ENCODE results near the gene SEC14L5.

Gene SEC14L5

DNA sequence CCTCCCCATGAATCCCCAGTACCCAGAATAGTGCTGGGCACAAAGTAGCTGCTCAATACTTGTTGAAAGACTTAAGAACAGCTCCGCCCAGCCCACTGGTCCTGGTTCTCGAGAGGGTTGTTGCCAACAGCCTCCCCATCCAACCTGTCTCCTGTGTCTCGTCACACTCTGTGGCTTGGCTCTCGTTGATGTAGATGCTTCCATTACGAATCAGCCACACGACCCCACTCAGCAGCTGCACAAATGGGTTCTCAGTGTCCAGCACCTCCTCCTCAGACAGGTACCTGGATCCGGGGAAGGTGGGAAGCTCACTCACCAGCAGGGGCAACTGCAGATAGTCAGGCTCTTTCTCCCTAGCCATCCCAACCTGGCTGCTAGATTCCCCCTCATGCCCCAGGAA is 73.5 kb downstream of the SEC14L5 start:
- Histone ChIP-seq H3K27me3 (replicated peaks; ENCODE audit: control insufficient read depth, insufficient read depth, low read length) (peaks cover 3% of the 10 kb centered on the region), H3K4me3 (ENCODE audit: low read length) (no peak overlapping the region), H3K9ac (ENCODE audit: low read length) (no peak overlapping the region), H3K9me3 (ENCODE audit: control insufficient read depth, low read length) (no peaks in the 10 kb centered on the region), H3K4me1 (ENCODE audit: control insufficient read depth, insufficient read depth, low read length) (peaks cover 12% of the 10 kb centered on the region), H3K36me3 (ENCODE audit: control insufficient read depth, insufficient read depth, low read length, severe bottlenecking) (no peaks in the 10 kb centered on the region)
- DNase-seq (ENCODE audit: low read depth): no peak

DNA sequence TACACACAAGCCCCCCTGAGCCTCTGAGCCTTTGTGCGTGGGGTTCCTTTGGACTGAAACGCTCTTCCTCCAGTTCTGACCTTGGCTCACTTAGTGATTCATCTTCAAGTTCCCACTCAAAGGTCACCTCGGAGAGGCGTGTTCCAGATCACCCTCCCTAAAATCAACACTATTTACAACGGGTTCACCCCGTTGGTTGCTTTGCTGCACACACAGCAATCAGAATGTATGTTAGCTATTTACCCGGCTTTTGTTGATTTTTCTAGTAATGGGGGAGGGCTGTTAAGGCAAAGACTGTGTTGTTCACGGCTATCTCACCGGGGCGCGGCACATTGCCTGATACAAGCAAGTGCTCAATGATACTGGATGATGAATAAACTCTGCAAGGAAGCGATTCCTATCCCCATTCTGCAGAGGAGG is 74.6 kb downstream of the SEC14L5 start:
- H3K4me1 ChIP-seq (ENCODE audit: control insufficient read depth, insufficient read depth, low read length): peaks cover 12% of the 10 kb centered on the region
- no peaks in the 10 kb centered on the region for H3K9me3 ChIP-seq (ENCODE audit: control insufficient read depth, low read length)
- H3K27me3 ChIP-seq (replicated peaks; ENCODE audit: control insufficient read depth, insufficient read depth, low read length): peaks cover 4% of the 10 kb centered on the region
- peak overlapping the region; percentile 91 for H3K4me3 ChIP-seq (ENCODE audit: low read length)
- H3K9ac ChIP-seq (ENCODE audit: low read length): peak overlapping the region; percentile 89
- H3K36me3 ChIP-seq (ENCODE audit: control insufficient read depth, insufficient read depth, low read length, severe bottlenecking): no peaks in the 10 kb centered on the region
- no peak for DNase-seq (ENCODE audit: low read depth)

DNA sequence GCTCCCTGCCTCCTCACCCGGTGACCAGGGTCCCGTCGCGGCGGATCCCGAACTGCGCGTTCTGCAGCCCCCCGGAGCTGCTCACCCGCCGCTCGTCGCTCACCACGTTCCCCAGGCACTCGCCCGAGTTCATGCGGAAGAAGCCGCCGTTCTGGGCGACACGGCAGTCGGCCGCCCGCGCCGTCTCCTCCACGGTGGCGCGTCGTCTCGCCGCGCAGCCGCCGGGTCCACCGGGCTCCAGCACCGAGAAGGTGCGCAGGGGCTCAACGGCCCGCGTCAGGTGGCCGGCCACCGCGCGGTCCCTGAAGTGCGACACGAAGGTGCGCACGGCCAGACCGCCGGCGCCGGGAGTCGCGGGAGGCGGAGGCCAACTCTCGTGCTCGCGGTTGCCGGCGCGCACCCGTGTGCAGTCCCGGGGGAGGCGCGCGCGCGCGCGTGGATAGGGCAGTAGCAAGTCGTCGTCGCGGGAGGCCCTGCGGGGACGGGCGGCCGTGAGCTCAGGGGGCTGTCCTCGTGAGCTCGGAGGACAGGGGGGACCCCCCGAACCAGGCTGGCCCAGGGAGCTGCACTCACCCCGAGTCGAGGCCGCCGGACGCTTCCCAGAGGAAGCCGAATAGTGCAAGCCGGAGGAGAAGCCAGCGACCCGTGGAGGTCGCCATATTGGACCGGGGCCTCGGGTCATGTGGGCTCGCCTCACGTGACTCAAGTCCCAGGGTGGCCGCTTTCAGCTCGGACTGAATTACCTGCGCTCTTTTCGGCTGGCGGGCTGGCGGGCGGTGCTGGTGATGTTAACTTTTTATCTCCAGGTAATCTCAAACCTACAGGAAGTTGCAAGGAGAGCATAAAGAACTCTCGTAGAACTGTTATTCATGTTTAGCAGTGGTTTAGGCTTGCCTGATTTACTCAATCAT is 75.4 kb downstream of the SEC14L5 start, which contains the start of gene NAGPA:
TSS of gene NAGPA (minus strand) at position 680 of the 911 bp plus-strand sequence. CDS start at position 659, 21 bp downstream.
- peak within 1 kb of the TSS; percentile 91 for H3K4me3 ChIP-seq (ENCODE audit: low read length)

DNA sequence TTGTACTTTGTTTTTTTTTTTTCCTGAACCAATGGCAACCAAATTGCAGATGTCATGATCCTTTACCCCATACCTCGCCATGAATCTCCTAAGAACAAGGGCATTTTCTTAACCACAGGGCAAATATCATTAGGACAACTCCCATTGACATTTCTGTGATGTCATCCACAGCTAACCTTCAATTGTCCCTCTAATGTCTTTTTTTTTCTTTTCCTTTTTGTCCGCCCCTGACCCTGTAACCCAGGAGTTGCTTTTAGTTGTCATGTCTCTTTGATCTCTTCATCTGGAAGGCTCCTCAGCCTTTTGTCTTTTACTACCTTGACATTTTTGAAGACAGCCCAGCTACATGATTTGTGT is 76.0 kb downstream of the SEC14L5 start:
- Histone ChIP-seq H3K9me3 (ENCODE audit: control insufficient read depth, low read length) (no peaks in the 10 kb centered on the region), H3K27me3 (replicated peaks; ENCODE audit: control insufficient read depth, insufficient read depth, low read length) (peaks cover 7% of the 10 kb centered on the region), H3K4me3 (ENCODE audit: low read length) (peak overlapping the region; percentile 91), H3K4me1 (ENCODE audit: control insufficient read depth, insufficient read depth, low read length) (peaks cover 12% of the 10 kb centered on the region), H3K9ac (ENCODE audit: low read length) (peak overlapping the region; percentile 89), H3K36me3 (ENCODE audit: control insufficient read depth, insufficient read depth, low read length, severe bottlenecking) (no peaks in the 10 kb centered on the region)
- no peak for DNase-seq (ENCODE audit: low read depth)

More for the DNA sequence above, 75.4 kb downstream of the SEC14L5 start, which contains the start of gene NAGPA:
- Histone ChIP-seq H3K9me3 (ENCODE audit: control insufficient read depth, low read length) (no peaks in the 10 kb centered on the region), H3K27me3 (replicated peaks; ENCODE audit: control insufficient read depth, insufficient read depth, low read length) (peaks cover 7% of the 10 kb centered on the region), H3K9ac (ENCODE audit: low read length) (peak within 1 kb of the TSS; percentile 89), H3K36me3 (ENCODE audit: control insufficient read depth, insufficient read depth, low read length, severe bottlenecking) (no peaks in the 10 kb centered on the region), H3K4me1 (ENCODE audit: control insufficient read depth, insufficient read depth, low read length) (peaks cover 12% of the 10 kb centered on the region)
- DNase-seq (ENCODE audit: low read depth): peak; percentile 90

DNA sequence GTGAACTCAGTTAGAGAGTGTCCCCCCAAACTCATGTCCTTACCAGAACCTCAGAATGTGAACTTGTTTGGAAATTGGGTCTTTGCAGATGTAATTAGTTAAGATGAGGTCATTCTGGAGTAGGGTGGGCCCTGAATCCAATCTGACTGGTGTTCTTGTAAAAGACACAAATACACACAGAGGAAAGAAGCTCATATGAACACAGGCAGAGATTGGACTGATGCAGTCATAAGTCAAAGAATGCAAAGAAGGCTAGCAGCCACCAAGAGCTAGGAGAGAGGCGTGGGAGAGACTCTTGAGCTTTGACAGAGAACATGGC is 77.7 kb downstream of the SEC14L5 start:
- no peaks in the 10 kb centered on the region for H3K9me3 ChIP-seq (ENCODE audit: control insufficient read depth, low read length)
- H3K9ac ChIP-seq (ENCODE audit: low read length): no peak overlapping the region
- H3K4me1 ChIP-seq (ENCODE audit: control insufficient read depth, insufficient read depth, low read length): peaks cover 12% of the 10 kb centered on the region
- no peak for DNase-seq (ENCODE audit: low read depth)
- H3K36me3 ChIP-seq (ENCODE audit: control insufficient read depth, insufficient read depth, low read length, severe bottlenecking): no peaks in the 10 kb centered on the region
- peaks cover 16% of the 10 kb centered on the region for H3K27me3 ChIP-seq (replicated peaks; ENCODE audit: control insufficient read depth, insufficient read depth, low read length)
- no peak overlapping the region for H3K4me3 ChIP-seq (ENCODE audit: low read length)

DNA sequence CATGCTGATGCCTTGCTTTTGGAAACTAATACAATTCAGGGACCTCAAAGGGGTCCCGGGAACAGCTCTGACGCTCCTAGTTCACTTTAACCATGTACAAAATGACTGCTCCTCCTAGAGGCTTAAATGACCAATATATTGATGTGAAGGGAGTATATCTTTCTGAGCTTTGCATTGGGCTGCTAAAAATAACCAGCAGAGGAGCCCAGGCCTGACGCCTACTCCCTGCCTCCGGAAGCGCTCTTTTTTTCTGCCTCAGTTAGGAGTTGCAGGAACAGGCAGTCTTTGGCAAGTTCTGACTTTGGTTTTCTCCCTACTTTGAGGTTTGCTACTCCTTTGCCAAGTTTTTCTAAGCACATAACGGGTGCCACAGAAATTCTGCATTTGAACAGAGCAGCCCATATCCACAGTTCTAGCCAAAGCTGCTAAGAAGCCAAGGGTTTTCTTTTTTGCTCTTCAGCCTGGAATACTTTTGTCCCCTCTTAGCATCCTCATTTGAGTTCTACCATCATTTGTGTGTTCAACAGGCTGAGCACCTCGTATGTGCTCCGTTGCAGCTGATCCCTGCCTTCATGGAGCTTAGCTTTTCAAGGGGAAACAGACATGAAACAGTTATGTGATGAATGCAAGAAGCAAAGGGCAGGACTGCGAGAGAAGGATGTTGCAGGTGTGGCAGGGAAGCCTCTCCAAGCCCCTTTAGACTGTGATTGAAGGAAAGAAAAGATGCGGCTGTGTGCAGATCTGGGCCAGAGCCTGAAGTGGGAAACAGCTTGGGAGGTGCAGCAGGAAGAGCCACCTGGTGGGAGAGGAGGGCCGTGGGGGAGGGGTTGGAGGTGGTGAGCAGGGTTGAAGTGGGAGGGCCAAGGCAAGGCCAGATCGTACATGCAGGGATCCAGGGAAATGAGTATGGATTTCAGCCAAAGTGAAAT is 78.4 kb downstream of the SEC14L5 start:
- H3K36me3 ChIP-seq (ENCODE audit: control insufficient read depth, insufficient read depth, low read length, severe bottlenecking): no peaks in the 10 kb centered on the region
- no peak overlapping the region for H3K9ac ChIP-seq (ENCODE audit: low read length)
- peaks cover 22% of the 10 kb centered on the region for H3K27me3 ChIP-seq (replicated peaks; ENCODE audit: control insufficient read depth, insufficient read depth, low read length)
- peaks cover 12% of the 10 kb centered on the region for H3K4me1 ChIP-seq (ENCODE audit: control insufficient read depth, insufficient read depth, low read length)
- H3K4me3 ChIP-seq (ENCODE audit: low read length): no peak overlapping the region
- no peaks in the 10 kb centered on the region for H3K9me3 ChIP-seq (ENCODE audit: control insufficient read depth, low read length)
- no peak for DNase-seq (ENCODE audit: low read depth)

DNA sequence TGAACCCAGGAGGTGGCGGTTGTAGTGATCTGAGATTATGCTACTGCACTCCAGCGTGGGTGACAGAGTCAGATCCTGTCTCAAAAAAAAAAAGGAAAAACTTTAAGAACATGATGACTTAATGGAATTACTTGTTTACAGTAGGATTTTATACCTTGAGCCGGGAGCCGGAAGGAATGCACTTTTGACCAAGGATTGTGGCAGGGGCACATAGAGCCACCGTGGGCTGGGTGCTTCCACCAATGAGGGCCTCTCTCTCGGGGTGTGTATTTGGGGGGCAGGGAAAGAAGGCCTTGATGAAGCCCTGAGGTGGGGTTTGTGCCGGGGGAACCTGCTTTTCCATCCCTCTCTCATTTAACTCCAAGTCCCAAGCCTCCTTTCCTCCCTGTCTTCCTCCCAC is 82.3 kb downstream of the SEC14L5 start:
- no peak overlapping the region for H3K4me3 ChIP-seq (ENCODE audit: low read length)
- no peak overlapping the region for H3K9ac ChIP-seq (ENCODE audit: low read length)
- no peak for DNase-seq (ENCODE audit: low read depth)
- H3K9me3 ChIP-seq (ENCODE audit: control insufficient read depth, low read length): no peaks in the 10 kb centered on the region
- peaks cover 24% of the 10 kb centered on the region for H3K27me3 ChIP-seq (replicated peaks; ENCODE audit: control insufficient read depth, insufficient read depth, low read length)
- H3K4me1 ChIP-seq (ENCODE audit: control insufficient read depth, insufficient read depth, low read length): no peaks in the 10 kb centered on the region
- no peaks in the 10 kb centered on the region for H3K36me3 ChIP-seq (ENCODE audit: control insufficient read depth, insufficient read depth, low read length, severe bottlenecking)

DNA sequence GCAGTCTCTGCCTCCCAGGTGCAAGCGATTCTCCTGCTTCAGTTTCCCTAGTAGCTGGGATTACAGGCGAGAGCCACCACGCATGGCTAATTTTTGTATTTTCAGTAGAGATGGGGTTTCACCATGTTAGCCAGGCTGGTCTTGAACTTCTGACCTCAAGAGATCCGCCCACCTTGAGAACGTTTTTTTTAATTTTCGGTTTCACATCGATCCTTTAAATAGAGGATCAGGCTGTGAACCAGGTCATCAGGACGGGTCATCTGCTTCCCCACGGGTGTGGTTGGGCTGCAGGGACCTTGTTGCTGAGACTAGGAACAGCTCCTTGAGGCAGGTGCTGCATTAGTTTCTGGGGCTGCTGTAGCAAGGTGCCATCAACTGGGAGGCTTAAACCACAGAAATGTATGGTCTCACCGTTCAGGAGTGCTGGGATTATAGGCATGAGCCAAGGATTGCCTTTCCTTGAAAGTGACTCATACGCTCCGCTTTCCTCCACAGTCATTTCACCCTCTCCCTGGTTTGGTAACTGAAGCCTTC is 83.5 kb downstream of the SEC14L5 start:
- peak; percentile 25 for DNase-seq (ENCODE audit: low read depth)
- no peaks in the 10 kb centered on the region for H3K4me1 ChIP-seq (ENCODE audit: control insufficient read depth, insufficient read depth, low read length)

DNA sequence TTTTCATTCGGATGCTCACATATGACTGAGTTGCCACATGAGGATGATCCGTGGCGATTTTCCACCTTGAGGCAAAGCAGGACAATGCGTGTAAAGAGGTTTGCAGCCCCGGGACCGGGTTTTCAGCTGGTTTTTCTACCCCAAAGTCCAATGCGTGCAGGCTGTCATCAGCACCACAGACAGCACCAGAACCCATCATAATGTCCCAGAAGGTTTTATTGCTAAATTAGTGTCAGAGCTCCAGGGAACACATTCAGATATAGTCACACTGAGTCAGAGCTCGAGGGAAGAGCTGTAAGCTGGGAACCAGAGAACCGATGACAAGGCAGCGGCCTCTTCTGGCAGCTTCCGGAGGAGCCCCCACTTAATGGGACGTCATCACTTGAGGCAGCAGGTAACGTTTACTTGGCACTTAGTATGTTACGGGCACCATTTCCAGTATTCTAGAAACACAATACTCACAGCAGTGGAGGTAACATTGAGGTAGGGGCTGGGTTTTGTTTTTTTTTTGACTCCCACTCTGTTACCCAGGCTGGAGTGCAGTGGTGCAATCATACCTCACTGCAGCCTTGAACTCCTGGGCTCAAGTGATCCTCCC is 84.5 kb downstream of the SEC14L5 start:
- Histone ChIP-seq H3K27me3 (replicated peaks; ENCODE audit: control insufficient read depth, insufficient read depth, low read length) (peaks cover 27% of the 10 kb centered on the region), H3K4me1 (ENCODE audit: control insufficient read depth, insufficient read depth, low read length) (no peaks in the 10 kb centered on the region), H3K4me3 (ENCODE audit: low read length) (no peak overlapping the region), H3K9ac (ENCODE audit: low read length) (no peak overlapping the region), H3K36me3 (ENCODE audit: control insufficient read depth, insufficient read depth, low read length, severe bottlenecking) (no peaks in the 10 kb centered on the region), H3K9me3 (ENCODE audit: control insufficient read depth, low read length) (no peaks in the 10 kb centered on the region)
- no peak for DNase-seq (ENCODE audit: low read depth)

More for the DNA sequence above, 83.5 kb downstream of the SEC14L5 start:
- Histone ChIP-seq H3K27me3 (replicated peaks; ENCODE audit: control insufficient read depth, insufficient read depth, low read length) (peaks cover 22% of the 10 kb centered on the region), H3K4me3 (ENCODE audit: low read length) (no peak overlapping the region), H3K9me3 (ENCODE audit: control insufficient read depth, low read length) (no peaks in the 10 kb centered on the region), H3K9ac (ENCODE audit: low read length) (no peak overlapping the region), H3K36me3 (ENCODE audit: control insufficient read depth, insufficient read depth, low read length, severe bottlenecking) (no peaks in the 10 kb centered on the region)

DNA sequence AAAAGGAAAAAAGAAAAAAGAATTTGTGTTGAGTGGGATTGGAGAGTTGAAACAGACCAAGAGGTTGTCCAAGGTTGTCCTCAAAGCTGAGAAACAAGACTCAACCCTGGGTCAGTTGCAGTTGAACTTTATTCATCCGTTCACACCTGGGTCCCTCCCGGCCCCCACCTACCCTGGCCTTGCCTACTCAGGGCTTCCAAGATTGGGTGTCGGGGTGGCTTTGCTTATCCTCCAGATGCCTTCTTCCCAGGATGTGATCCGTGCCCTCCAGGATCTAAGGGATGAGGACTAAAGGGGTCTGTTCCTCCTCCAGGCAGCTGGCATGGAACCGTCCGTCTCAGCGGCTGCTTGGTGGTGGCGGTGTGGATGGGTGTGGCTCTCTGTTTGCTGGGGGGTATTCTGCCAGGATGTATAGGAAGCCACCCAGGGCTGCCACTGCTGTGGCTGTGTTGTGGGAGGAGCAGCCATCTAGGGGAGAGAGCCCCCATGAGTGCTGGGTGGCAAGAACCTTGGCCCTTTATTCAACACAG is 85.9 kb downstream of the SEC14L5 start:
- DNase-seq (ENCODE audit: low read depth): no peak
- Histone ChIP-seq H3K36me3 (ENCODE audit: control insufficient read depth, insufficient read depth, low read length, severe bottlenecking) (no peaks in the 10 kb centered on the region), H3K4me3 (ENCODE audit: low read length) (no peak overlapping the region), H3K9ac (ENCODE audit: low read length) (no peak overlapping the region), H3K27me3 (replicated peaks; ENCODE audit: control insufficient read depth, insufficient read depth, low read length) (peaks cover 31% of the 10 kb centered on the region), H3K9me3 (ENCODE audit: control insufficient read depth, low read length) (peaks cover 8% of the 10 kb centered on the region), H3K4me1 (ENCODE audit: control insufficient read depth, insufficient read depth, low read length) (no peaks in the 10 kb centered on the region)
